Measurements from ENCODE around the gene RAPGEF4.
A peak's percentile ranks its signal among the peaks of the same experiment; 100 is the strongest.

The RAPGEF4 gene

GRCh38 chr2:173040729-173041128 lies 305.1 kb downstream of the RAPGEF4 start:
- DNase-seq (ENCODE audit: low read depth) = no peak
- TF ChIP-seq, protein P1, sequence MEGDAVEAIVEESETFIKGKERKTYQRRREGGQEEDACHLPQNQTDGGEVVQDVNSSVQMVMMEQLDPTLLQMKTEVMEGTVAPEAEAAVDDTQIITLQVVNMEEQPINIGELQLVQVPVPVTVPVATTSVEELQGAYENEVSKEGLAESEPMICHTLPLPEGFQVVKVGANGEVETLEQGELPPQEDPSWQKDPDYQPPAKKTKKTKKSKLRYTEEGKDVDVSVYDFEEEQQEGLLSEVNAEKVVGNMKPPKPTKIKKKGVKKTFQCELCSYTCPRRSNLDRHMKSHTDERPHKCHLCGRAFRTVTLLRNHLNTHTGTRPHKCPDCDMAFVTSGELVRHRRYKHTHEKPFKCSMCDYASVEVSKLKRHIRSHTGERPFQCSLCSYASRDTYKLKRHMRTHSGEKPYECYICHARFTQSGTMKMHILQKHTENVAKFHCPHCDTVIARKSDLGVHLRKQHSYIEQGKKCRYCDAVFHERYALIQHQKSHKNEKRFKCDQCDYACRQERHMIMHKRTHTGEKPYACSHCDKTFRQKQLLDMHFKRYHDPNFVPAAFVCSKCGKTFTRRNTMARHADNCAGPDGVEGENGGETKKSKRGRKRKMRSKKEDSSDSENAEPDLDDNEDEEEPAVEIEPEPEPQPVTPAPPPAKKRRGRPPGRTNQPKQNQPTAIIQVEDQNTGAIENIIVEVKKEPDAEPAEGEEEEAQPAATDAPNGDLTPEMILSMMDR (IDR thresholded peaks at IDR 0.05; ENCODE audit: insufficient read depth, low read depth, low read length, missing control alignments) = no peak
- no peak overlapping the region for H3K4me3 ChIP-seq (ENCODE audit: low read length)

DNA sequence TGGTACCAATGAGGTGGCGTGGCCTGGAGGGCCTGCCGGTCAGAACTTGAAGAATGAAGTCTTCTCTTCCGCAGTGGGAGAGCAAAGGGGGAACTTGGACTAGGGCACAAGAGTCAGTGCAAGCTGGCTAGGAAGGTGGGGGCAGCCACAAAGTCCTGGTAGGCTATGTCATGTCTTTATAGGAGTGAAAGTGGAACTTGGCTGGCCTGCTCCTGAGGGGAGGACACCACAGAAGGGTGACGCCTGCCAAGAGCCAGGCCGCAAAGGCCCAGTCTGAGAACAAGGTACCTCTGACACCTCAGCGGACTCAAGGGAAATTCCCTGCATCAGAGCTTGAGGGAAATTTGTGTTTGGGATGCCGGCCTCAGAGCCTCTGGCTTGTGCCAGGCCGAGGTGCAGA lies 307.8 kb downstream of the RAPGEF4 start:
- H3K4me3 ChIP-seq (ENCODE audit: low read length) = no peak overlapping the region
- TF ChIP-seq, protein P1 (IDR thresholded peaks at IDR 0.05; ENCODE audit: insufficient read depth, low read depth, low read length, missing control alignments) = no peak
- no peak for DNase-seq (ENCODE audit: low read depth)

GRCh38 chr2:173043897-173044519 lies 308.4 kb downstream of the RAPGEF4 start:
- TF ChIP-seq, protein P1 (IDR thresholded peaks at IDR 0.05; ENCODE audit: insufficient read depth, low read depth, low read length, missing control alignments) = no peak

DNA sequence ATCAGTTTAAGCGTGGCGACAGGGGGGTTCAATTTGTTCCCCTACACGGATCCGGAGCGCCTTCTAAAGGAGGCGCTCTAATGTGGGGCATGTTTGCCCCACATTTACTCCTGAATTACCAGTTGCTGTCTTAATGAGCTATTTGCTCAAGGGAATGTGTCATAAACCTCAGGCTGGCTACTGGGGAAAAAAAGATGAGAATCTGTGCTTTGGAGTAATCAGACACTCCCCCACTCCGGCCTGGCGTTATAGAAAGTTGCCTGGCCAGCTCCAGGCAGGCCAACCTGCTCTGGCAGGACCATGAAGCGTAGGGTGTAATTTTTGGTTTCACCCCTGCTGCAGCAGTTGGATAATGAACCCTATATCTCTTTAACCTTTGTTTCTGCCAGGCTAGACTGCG lies 309.0 kb downstream of the RAPGEF4 start:
- TF ChIP-seq, protein P1 (IDR thresholded peaks at IDR 0.05; ENCODE audit: insufficient read depth, low read depth, low read length, missing control alignments) = no peak
- peak; percentile 63 for DNase-seq (ENCODE audit: low read depth)
- no peak overlapping the region for H3K4me3 ChIP-seq (ENCODE audit: low read length)

More at GRCh38 chr2:173043897-173044519, 308.4 kb downstream of the RAPGEF4 start:
- no peak for DNase-seq (ENCODE audit: low read depth)
- H3K4me3 ChIP-seq (ENCODE audit: low read length) = no peak overlapping the region

DNA sequence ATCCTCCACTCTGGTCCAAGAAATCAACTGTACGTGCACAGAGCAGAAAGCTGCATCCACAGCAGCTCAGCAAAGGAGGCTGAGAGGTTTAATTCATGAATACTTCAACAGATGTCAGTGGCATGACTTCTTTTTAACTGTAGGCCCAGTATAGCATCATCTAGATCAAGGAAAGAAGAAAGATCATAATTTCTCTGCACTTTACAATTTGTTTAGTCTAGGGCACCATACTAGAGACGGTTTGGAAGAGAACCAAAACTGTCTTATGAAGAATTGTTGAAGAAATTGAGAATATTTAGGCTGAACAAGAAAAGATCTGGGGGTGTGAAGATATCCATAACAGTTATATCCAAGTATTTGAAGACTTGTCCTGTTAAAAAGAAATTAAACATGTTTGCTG lies 309.5 kb downstream of the RAPGEF4 start:
- TF ChIP-seq, protein P1 (IDR thresholded peaks at IDR 0.05; ENCODE audit: insufficient read depth, low read depth, low read length, missing control alignments) = no peak
- no peak overlapping the region for H3K4me3 ChIP-seq (ENCODE audit: low read length)
- no peak for DNase-seq (ENCODE audit: low read depth)

DNA sequence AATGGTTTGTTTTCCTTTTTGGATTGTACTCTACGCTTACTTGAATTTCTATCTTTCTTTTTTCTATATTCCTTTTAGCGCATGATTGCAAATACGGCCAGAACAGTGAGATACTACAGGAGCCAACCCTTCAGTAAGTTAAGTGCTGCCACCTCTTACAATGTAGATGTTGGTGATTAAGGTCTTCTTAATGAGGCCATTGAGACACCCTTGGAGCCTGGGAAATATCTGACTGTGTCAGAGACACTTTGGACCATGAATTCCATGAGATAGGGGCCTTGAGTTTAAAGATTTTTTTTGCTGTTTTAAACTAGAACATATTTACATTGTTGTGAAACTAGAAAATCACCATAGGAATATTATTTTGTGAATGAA lies 312.9 kb downstream of the RAPGEF4 start:
- H3K4me3 ChIP-seq (ENCODE audit: low read length) = no peak overlapping the region
- TF ChIP-seq, protein P1 (IDR thresholded peaks at IDR 0.05; ENCODE audit: insufficient read depth, low read depth, low read length, missing control alignments) = no peak
- DNase-seq (ENCODE audit: low read depth) = no peak

All from epithelial cell of esophagus (primary cell).